Osteoblast (primary cell): ENCODE data around the gene NAV3. TPM values are rescaled to one million over a fixed set of nuclear protein-coding genes. Genes with fewer than 3 reads are reported as not detected.

ENCODE experiments used
- DNase-seq: peaks from one replicate; pipeline ENCODE4 v3.0.0; 2011; ENCODE audit warnings: low spot score, mixed read lengths; ENCODE audit not compliant: insufficient read length; ENCODE audit errors: missing footprints
- H2AFZ ChIP-seq: 2 replicates; pipeline ENCODE4 v1.6.0; 2011; ENCODE audit warnings: mild to moderate bottlenecking, low read length
- H3K27ac ChIP-seq: 2 replicates; pipeline ENCODE4 v1.5.1; 2011; ENCODE audit warnings: mild to moderate bottlenecking, low read depth, low read length, moderate library complexity
- H3K27me3 ChIP-seq: 2 replicates; pipeline ENCODE4 v1.6.0; 2012; ENCODE audit warnings: mild to moderate bottlenecking, control low read depth, inconsistent platforms, low read length, moderate library complexity; ENCODE audit not compliant: insufficient read depth
- H3K36me3 ChIP-seq: 2 replicates; pipeline ENCODE4 v1.5.1; 2011; ENCODE audit warnings: mild to moderate bottlenecking, low read length, control low read depth, moderate library complexity; ENCODE audit not compliant: insufficient read depth
- H3K4me1 ChIP-seq: 2 replicates; pipeline ENCODE4 v1.5.1; 2011; ENCODE audit warnings: mild to moderate bottlenecking, low read length, control low read depth, moderate library complexity; ENCODE audit not compliant: insufficient read depth
- H3K4me2 ChIP-seq: 2 replicates; pipeline ENCODE4 v1.6.0; 2011; ENCODE audit warnings: mild to moderate bottlenecking, low read length; ENCODE audit not compliant: insufficient read depth
- H3K4me3 ChIP-seq: fragments of 200-600 bp; sonication (generic); 3 replicates; pipeline ENCODE4 v1.5.1; 2012; ENCODE audit warnings: mild to moderate bottlenecking, low read length, inconsistent platforms; ENCODE audit not compliant: insufficient read depth
- H3K79me2 ChIP-seq: 2 replicates; pipeline ENCODE4 v1.6.0; 2012; ENCODE audit warnings: mild to moderate bottlenecking, low read length, control low read depth, inconsistent platforms; ENCODE audit not compliant: insufficient read depth
- H3K9me3 ChIP-seq: 2 replicates; pipeline ENCODE4 v1.5.1; 2011; ENCODE audit warnings: low read depth, low read length, control low read depth
- H4K20me1 ChIP-seq: 2 replicates; pipeline ENCODE4 v1.6.0; 2012; ENCODE audit warnings: mild to moderate bottlenecking, low read length, control low read depth; ENCODE audit not compliant: insufficient read depth
- total RNA-seq: library from RNA; depleted of rRNA; stranded (reverse); fragments of >200 nt; gene quantifications from 2 replicates; pipeline ENCODE4 v1.2.3, GENCODE V29; 2012
- TF ChIP-seq, protein P1 (sequence below): IDR thresholded peaks from 2 replicates; pipeline ENCODE4 v1.5.1; 2011; ENCODE audit warnings: mild to moderate bottlenecking, low read depth, low read length, moderate library complexity; ENCODE audit errors: extremely low read depth

Gene NAV3
- total RNA-seq, 1 donor, result 84.7 TPM

DNA sequence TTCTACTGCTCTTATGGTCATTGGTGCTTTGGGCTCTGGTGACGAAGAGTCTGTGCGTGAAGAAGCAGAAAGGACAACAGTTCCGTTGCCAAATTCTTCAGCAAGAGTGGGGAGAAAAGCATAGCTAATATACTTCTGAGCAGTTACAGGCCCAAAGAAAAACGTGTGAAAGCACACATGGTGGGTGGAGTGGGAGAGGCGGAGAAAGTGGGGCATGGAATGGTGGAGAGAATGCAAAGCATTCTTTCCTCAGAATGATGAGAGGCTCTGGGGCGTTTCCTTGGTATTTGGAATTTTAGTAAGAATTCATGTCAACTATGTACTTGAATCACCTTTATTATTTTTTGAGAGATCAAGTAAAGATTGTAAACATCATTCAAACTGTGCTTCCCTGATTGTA, 396.1 kb downstream of the NAV3 start:
- TF ChIP-seq, protein P1, sequence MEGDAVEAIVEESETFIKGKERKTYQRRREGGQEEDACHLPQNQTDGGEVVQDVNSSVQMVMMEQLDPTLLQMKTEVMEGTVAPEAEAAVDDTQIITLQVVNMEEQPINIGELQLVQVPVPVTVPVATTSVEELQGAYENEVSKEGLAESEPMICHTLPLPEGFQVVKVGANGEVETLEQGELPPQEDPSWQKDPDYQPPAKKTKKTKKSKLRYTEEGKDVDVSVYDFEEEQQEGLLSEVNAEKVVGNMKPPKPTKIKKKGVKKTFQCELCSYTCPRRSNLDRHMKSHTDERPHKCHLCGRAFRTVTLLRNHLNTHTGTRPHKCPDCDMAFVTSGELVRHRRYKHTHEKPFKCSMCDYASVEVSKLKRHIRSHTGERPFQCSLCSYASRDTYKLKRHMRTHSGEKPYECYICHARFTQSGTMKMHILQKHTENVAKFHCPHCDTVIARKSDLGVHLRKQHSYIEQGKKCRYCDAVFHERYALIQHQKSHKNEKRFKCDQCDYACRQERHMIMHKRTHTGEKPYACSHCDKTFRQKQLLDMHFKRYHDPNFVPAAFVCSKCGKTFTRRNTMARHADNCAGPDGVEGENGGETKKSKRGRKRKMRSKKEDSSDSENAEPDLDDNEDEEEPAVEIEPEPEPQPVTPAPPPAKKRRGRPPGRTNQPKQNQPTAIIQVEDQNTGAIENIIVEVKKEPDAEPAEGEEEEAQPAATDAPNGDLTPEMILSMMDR, result no peak
- H3K27me3 ChIP-seq, result no peaks in the 10 kb centered on the region
- H3K79me2 ChIP-seq, result no peaks in the 10 kb centered on the region
- H3K4me3 ChIP-seq, result no peak overlapping the region
- H3K4me2 ChIP-seq, result no peak overlapping the region
- no peaks in the 10 kb centered on the region for H3K4me1 ChIP-seq
- no peaks in the 10 kb centered on the region for H3K36me3 ChIP-seq
- no peak for DNase-seq
- H4K20me1 ChIP-seq, result no peaks in the 10 kb centered on the region
- H3K27ac ChIP-seq, result no peak overlapping the region
- H3K9me3 ChIP-seq, result no peaks in the 10 kb centered on the region
- no peak overlapping the region for H2AFZ ChIP-seq

- Histone ChIP-seq H3K4me1 (no peaks in the 10 kb centered on the region), H4K20me1 (no peaks in the 10 kb centered on the region), H3K27ac (no peak overlapping the region), H3K4me3 (no peak overlapping the region), H2AFZ (peak overlapping the region; percentile 64), H3K4me2 (peak overlapping the region; percentile 45), H3K9me3 (no peaks in the 10 kb centered on the region), H3K27me3 (no peaks in the 10 kb centered on the region), H3K79me2 (no peaks in the 10 kb centered on the region), H3K36me3 (no peaks in the 10 kb centered on the region)
- TF ChIP-seq, protein P1, result peak; percentile 79
- DNase-seq, result no peak
Measured at GRCh38 chr12:78229591-78230101, 399.0 kb downstream of the NAV3 start.

DNA sequence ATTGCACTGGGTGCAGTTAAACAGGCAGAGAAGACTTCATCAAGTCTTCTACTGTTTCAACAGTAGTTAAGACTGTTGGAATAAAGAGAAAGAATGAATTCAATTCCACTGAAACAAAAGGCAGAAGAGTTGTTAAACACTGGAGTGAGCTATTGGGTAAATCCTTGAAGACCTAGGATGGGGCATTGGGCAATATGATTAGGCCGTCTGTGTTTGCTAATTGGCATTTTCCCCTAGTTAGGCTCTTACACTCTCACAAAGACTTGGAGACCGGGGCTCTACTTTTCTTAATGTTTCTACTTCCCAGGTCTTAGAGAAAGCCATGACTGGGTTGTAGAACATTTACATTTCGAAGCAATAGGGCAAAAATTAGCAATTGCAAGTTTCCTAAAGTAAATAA, 402.1 kb downstream of the NAV3 start:
- no peaks in the 10 kb centered on the region for H3K9me3 ChIP-seq
- H3K27ac ChIP-seq, result no peak overlapping the region
- TF ChIP-seq, protein P1, result no peak
- no peaks in the 10 kb centered on the region for H3K36me3 ChIP-seq
- H4K20me1 ChIP-seq, result no peaks in the 10 kb centered on the region
- no peaks in the 10 kb centered on the region for H3K79me2 ChIP-seq
- H2AFZ ChIP-seq, result no peak overlapping the region
- no peak for DNase-seq
- no peaks in the 10 kb centered on the region for H3K4me1 ChIP-seq
- no peak overlapping the region for H3K4me2 ChIP-seq
- no peaks in the 10 kb centered on the region for H3K27me3 ChIP-seq
- no peak overlapping the region for H3K4me3 ChIP-seq

- TF ChIP-seq, protein P1, result no peak
- Histone ChIP-seq H3K4me2 (no peak overlapping the region), H3K79me2 (no peaks in the 10 kb centered on the region), H3K27ac (no peak overlapping the region), H2AFZ (no peak overlapping the region), H3K27me3 (no peaks in the 10 kb centered on the region), H3K9me3 (no peaks in the 10 kb centered on the region), H3K4me3 (no peak overlapping the region), H3K36me3 (no peaks in the 10 kb centered on the region), H4K20me1 (no peaks in the 10 kb centered on the region), H3K4me1 (peaks cover 4% of the 10 kb centered on the region)
- DNase-seq, result no peak
Measured at GRCh38 chr12:78236264-78236663, 405.6 kb downstream of the NAV3 start.
